GM18858 (cell line): ENCODE measurements around the gene SRC.
"Not testable (repeated sequence)": the region's sequence is repeated elsewhere in the genome, so short reads cannot be mapped to it uniquely, and the experiment has no call there.

Experiments
- ATAC-seq: cut with Tn5 transposase; IDR thresholded peaks from one replicate; pipeline ENCODE4 v1.9.1; 2021; ENCODE audit not compliant: unreplicated experiment

Gene SRC

DNA sequence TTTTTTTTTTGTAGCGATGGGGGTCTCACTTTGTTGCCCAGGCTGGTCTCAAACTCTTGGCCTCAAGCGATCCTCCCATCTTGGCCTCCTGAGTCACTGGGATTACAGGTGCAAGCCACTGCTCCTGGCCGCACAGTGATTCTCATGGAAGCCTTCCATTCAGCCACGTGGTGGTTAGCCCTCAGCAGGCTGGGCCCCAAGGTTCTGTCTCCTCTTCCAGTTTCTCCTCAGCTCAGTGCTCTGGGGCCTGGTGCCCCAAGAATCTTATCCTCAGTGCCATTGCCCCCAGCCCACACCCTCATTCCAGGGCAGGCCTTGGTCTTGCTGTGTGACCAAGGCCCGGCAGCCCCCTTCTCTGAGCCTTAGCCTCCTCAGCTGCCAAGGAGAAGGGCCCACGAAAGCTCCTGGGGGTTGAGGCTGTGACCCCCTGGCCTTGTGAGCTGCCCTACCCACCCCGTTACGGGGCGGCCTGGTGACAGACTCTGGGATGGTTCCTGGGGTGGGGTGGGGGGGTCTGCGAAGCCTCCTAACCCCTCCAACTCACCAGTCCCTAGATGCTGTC lies 16.4 kb downstream of the SRC start:
- no peak for ATAC-seq

DNA sequence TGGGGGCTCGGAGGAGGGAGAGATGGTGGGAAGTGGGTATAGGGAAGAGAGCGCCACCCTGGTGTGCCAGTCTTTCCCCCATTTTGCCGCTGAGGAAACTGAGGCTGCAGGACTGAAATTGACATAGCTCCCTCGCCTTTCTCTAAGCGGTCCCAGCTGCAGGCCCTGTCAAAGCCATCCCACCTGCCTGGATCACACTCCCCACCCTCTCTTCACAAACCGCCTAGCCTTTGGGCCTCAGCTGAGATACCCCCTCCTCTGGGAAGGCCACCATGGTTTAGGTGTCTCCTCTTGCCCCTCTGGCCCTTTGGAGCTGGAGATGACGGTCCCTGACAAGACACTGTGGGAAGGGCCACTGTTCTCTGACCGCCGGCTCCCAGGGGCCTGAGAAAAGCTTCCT lies 16.9 kb downstream of the SRC start:
- ATAC-seq: no peak

DNA sequence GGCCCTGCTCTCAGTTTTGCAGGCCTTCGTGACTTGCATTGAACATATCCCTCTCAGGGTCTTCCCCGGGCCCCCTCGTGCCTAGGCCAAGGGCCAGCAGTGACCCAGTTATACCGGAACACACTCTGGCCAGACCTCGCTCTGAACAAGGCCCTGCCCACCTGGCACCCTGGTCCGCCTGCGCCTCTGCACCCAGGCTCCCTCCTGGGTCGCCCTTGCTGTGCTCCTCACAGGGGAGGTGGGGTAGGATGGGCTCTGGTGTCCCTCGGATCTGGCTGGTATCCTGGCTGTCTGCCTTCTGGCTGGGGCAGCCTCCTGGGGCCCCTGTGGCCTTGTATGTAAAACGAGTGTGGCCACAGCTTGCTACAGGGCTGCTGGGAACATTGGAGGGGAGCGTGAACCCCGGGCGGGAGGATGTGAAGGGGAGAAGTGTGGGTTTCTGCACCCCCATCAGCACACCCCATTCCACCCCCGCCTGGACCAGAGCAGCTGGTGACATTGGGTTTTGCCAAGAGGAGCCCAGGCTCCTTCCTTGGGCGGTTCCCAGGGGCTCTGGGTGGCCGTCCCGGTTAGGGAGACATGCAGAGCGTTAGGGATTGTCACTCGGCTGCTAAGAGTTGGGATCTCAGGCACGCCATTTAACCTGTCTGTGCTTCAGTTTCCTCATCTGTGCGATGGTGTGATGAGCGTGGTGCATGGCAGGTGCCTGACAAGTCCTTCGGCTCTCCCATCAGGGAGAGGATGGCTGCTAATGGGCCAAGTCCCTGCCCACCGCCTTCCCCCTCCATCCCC lies 17.5 kb downstream of the SRC start:
- ATAC-seq: no peak

DNA sequence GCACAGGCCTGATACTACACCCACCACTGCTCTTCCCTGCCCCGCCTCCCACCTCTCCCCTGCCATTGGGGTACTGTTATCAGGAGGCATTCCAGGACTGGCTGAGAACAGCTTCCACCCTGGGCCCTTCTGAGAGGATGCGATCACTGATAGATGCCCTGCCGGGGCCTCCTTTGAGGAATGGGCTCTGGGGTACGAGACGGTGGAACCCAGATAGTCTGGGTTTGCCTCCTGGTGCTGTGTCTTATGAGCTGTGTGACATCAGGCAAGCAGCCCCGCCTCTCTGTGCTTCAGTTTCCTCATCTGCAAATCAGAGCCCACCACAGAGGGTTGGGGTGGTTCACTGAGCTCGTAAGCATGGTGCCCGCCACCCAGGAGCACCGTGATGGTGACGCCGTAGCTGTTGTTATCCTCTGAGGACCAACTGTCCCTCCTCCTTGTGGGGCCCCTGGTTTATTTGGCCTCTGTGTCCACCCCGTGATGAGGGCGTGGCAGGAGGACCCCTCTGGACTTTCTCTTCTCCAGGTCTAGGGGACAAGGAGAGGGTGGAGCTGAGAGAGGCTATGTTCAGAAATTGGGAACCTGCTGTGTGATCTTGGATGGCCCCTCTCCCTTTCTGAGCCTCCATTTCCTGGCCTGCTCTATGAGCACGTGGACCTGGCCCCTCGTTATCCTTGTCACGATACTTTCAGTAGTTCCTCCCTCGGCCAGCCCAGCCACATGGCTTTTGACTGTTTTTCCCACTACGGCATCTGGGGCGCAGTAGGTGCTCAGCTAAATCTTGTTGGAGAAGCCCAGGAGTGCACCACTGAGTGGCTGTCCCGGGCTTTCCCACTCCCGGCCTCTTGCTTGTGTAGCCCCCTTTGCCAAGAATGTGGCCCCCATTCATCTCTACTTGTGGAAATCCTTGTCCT lies 18.3 kb downstream of the SRC start:
- ATAC-seq: no peak

DNA sequence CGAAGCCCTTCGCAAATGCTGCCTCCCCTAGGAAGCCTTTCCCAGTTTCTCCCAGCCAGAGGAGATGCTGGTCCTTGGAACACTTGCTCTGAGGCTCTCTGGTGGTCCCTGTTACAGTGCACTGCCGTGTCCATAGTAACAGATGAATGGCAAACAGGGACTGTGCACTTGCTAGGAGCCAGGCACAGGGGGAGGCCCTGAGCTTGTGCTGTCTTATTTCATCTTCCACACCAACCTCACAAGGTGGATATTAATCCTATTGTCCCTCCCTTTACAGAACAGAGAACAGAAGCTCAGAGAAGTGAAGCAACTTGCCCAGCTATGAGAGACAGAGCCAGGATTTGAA lies 19.0 kb downstream of the SRC start:
- no peak for ATAC-seq

DNA sequence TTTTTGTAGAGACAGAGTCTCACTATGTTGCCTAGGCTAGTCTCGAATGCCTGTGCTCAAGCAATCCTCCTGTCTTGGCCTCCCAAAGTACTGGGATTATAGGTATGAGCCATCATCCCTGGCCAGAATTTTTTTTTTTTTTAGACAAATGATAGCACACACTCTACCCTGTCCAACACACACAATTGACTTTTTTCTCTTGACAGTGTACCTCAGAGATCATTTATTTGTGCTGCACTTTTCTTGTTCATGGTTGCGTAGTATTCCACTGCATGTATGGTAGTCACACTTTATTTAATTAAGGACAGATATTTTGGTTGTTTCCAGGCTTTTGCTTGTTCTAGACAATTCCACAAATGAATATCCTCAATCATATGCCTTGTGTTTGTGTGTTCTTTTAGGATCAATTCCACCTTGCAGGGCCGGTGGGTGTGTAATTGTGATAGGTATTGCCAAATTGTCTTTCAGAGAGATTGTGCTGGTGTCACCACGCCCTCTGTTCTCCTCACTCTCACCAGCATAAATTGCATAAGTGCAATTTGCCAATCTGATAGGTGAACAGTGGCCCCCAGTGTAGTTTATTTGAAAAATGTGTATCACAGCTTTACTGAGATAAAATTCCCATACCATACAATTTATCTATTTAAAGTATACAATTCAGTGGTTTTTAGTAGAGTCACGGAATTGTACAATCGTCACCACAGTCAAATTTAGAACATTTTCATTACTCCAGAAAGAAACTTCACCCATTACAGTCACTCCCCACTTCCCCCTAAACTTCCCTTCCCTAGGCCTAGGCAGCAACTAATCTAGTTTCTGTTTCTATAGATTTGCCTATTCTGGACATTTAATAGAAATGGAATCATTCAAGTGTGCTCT lies 20.1 kb downstream of the SRC start:
- peak; percentile 63 for ATAC-seq

DNA sequence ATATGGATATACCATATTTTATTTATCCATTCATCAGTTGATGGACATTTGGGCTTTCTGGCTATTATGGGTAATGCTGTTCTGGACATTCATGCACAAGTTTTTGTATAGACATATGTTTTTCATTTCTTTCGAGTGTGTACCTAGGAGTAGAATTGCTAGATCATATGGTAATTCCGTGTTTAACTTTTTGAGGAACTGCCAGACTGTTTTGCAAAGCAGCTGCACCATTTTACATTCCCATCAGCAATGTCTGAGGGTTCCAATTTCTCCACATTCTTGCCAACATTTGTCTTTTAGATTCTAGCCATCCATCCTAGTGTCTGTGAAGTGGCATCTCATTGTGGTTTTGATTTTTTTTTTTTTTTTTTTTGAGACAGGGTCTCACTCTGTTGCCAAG lies 20.8 kb downstream of the SRC start:
- peak; percentile 21 for ATAC-seq

DNA sequence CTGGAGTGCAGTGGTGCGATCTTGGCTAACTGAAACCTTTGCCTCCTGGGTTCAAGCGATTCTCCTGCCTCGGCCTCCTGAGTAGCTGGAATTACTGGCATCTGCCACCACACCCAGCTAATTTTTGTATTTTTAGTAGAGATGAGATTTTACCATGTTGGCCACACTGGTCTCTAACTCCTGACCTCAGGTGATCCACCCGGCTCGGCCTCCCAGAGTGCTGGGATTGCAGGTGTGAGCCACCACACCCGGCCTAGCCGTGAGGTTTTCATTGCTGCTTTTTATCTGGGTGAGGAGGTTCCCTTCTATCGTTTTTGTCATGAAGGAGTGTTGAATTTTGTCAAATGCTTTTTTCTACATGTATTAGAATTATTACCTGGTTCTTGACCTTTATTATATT lies 23.9 kb downstream of the SRC start:
- no peak for ATAC-seq

DNA sequence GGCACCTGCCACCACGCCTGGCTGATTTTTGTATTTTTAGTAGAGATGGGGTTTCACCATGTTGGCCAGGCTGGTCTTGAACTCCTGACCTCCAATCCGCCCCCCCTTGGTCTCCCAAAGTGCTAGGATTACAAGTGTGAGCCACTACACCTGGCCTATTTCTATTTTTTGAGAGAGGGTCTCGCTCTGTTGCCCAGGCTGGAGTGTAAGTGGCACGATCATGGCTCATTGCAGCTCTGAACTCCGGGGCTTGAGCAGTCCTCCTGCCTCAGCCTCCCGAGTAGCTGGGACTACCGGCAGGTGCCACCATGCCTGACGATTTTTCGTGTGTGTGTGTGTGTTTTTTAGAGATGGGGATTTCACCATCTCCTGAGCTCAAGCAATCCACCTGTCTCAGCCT lies 25.9 kb downstream of the SRC start:
- not testable (repeated sequence) for ATAC-seq

DNA sequence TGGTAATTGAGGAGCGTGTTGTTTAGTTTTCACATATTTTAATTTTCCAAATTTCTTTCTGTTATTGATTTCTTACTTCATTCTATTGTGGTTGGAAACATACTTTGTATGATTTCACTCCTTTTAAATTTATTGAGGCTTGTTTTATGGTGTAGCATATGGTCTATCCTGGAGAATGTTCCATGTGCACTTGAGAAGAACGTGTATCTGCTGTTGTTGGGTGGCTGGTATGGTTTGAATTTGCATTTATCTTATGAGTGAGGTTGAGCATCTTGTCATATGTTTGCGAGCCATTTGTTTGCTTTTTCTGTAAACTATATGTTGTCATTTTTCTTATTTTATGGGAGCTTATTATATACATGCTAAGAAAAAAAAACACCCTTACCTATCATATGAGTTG lies 26.5 kb downstream of the SRC start:
- ATAC-seq: no peak

DNA sequence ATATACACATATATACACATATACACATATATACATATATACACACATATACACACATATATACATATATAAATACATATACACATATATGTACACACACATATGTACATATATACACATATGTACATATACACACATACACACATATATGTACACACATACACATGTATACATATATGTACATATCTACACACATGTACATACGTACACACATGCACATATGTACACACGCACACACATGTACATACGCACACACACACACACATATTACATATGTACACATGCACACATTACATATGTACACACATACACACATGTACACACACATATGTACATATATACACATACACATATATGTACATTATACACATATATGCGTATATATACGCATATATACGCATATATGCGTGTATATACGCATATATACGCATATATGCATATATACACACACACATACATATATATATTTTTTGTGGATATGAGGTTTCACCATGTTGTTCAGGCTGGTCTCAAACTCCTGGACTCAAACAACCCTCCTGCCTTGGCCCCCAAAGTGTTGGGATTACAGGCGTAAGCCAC lies 27.2 kb downstream of the SRC start:
- ATAC-seq: no peak

DNA sequence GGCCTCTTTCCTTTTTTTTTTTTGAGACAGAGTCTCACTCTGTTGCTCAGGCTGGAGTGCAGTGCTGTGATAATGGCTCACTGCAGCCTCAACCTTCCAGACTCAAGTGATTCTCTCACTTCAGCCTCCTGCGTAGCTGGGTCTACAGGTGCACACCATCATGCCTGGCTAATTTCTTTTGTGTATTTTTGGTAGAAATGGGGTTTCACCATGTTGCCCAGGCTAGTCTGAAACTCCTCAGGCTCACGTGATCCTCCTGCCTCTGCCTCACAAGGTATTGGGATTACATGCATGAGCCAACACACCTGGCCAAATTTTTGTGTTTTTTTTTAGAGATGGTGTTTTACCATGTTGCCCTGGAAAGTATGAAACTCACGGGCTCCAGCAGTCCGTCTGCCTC lies 29.3 kb downstream of the SRC start:
- ATAC-seq: peak; percentile 48

DNA sequence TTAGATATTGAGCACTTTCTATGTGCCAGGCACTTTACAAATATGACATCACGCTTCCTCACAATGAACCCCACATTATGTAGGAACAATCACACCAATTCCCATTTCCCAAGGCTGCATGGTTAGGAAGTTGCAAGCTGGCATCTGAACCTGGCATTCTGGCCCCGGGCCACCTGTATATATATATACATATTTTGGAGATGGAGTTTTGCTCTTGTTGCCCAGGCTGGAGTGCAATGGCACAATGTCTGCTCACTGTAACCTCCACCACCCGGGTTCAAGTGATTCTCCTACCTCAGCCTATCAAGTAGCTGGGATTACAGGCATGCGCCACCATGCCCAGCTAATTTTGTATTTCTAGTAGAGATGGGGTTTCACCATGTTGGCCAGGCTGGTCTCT lies 30.4 kb downstream of the SRC start:
- ATAC-seq: no peak

DNA sequence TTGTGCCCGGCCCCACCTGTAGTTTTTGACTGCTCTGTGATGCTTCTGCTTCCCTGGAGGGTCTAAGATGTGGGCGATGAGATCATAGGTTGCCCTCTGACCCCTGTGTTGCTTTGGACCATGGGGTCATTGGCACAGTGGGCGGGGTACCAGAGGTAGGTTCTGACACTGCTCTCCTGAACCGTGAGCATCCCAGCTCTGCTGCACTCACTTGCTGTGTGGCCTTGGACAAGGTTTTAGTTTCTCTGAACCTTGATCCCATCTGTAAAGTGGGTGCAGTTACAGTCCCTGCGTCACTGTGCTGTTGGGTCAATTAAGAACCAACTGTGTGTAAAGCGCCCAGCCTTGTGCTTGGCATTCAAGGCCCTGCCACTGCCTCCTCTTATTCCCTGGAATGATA lies 30.9 kb downstream of the SRC start:
- no peak for ATAC-seq

DNA sequence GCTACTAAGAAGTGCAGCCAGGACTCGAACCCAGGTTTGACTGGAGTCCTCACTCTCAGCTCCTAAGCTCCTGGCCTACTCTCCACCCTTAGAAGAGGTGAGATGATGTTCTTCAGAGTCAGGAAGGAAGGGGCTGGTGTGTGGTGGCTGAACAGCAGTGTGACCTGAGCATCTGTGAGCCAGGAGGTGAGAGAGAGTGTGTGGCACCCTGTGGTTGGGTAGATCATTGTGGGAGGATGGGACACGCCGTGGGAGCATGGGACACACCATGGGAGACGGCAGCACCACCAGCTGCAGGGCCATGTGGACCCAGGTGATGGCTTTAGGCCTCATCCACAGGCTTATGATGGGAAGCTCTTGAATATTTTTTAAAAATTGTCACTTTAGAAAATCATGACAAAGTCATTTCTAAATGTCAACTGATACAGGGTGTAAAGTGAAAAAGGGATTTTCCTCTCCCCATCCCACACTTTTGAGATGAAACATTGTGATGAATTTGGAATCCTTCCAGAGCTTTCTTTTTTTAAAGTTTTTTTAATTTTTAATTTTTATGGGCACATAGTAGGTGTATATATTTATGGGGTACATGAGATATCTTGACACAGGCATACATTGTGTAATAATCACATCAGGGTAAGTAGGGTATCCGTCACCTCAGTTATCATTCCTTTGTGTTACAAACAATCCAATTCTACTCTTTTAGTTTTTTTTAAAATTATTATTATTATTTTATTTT lies 31.6 kb downstream of the SRC start:
- no peak for ATAC-seq

DNA sequence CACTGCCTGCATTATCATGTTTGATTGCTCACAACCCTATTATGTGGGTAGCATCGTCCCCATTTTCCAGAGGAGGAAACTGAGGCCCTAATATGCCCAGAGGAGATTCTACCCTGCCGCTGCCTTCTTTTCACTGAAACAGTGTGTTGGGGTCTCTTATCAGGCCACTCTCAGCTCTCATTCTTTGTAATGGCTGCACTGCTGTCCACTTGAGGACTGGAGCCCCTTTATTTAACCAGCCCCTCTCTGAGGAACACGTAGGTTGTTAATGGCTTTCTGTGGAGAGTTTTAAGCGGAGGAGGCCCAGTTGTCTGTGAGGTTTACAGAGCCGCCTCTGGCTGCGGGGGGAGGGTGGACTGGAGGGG lies 32.5 kb downstream of the SRC start:
- ATAC-seq: no peak

DNA sequence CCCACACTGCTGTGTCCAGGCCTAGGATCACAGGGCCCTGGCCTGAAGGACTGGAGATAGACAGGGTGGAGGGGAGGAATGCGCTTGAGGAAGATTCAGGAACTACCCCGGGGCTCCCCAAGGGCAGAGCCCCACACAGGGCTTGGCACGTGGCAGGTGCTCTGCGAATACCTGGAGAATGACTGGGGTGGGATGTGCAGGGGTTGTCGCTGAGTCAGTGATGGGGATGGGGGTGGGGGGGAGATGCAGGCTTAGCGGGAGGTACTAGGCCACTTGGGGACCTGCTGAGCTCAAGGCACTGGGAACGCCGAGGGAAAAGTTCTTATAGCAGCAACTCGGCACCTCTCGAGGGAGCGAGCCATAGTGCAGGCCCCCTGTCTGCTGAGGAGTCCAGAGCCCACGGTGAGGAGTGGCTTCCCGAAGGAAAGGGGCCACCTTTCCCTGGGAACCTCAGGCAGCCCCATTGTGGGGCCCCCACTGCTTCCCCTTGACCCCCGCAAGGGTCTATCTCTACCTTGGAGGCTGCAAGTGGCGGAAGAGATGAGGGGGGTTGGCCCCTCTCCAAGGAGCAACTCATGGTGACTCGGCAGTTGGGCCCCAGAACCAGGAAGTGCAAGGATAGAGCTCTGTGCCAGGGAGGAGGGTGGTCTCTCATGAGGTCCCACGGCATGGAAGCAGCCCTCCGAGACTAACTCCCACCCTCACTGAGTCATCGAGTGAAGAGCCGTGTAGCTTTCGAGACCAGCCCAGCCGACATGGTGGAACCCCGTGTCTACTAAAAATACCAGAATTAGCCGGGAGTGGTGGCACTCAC lies 33.1 kb downstream of the SRC start:
- no peak for ATAC-seq

DNA sequence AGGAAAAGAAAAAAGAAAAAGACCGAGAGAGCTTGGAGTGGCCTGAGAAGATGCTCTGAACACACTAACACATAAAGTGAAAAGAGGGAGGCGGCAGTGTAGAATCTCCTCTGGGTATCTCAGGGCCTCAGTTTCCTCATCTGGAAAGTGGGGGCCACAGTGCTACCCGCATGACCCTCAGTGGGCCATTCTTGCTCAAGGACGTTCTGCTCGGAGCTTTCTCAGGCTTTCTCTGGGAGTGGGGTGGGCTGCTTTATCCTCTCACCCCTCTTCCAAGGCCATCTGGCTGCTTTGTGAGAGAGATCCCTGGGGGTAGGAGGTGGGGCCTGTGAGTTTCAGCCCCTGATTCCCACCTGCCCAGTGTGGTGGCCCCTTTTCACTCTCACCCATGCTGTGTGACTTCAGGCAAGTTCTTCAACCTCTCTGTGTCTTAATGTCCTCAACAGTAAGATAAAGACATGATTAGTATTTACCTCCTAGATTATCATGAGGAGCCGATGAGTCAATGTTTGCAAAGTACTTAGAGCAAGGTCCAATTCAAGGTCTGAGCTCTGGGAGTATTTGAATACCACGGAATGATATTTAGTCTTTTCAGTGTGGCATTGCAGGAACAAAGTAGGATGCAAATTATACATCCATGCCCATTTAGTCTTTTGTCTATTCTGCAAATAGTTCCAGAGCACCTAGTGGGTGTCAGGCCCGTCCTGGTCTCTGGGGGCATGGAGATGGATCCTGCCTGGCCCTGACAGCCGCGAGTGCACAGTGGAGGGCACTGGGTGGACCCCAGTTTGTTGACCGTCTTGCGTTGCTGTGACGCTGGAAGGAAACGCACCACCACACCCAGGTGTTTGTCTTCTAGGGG lies 34.3 kb downstream of the SRC start:
- no peak for ATAC-seq
